Breast epithelium (tissue), 4 donors: Measurements from ENCODE around the gene ZNF236. TPM values are rescaled to one million over a fixed set of nuclear protein-coding genes. Genes with fewer than 3 reads are reported as not detected.

Experiments used
- DNase-seq, 2 donors: peaks; one replicate each; pipeline ENCODE4 v3.0.0-alpha.2; 2019; ENCODE audit warnings: low spot score in 2 of 2
- H3K27ac ChIP-seq, 2 donors: fragments of 200-600 bp; sonication (generic) in 1 of 2; one replicate each; pipeline ENCODE4 v1.5.1; 2016 to 2019; ENCODE audit warnings: mild to moderate bottlenecking in 1 of 2
- H3K27me3 ChIP-seq, 2 donors: fragments of 200-600 bp; sonication (generic) in 1 of 2; one replicate each; pipeline versions ENCODE4 v1.5.1 to v1.6.0; 2017 to 2019; ENCODE audit warnings: control low read depth in 1 of 2, mild to moderate bottlenecking in 1 of 2
- H3K36me3 ChIP-seq: fragments of 200-600 bp; one replicate; pipeline ENCODE4 v1.5.1; 2019
- H3K4me1 ChIP-seq, 2 donors: fragments of 200-600 bp; sonication (generic); one replicate each; pipeline ENCODE4 v1.5.1; 2016 to 2019; ENCODE audit warnings: control low read depth in 1 of 2
- H3K4me3 ChIP-seq, 3 donors: fragments of 200-600 bp; sonication (generic); 1 replicate in 2 of 3; 2 replicates in 1 of 3; pipeline ENCODE4 v1.5.1; 2016 to 2019; ENCODE audit warnings: mild to moderate bottlenecking in 3 of 3, moderate library complexity in 2 of 3
- H3K9me3 ChIP-seq, 2 donors: fragments of 200-600 bp; sonication (generic) in 1 of 2; one replicate each; pipeline ENCODE4 v1.5.1; 2016 to 2019; ENCODE audit warnings: control low read depth in 1 of 2
- POLR2A ChIP-seq: fragments of 450-650 bp; IDR thresholded peaks from one replicate; pipeline ENCODE4 v1.6.1; 2016; ENCODE audit warnings: antibody characterized with exemption, mild to moderate bottlenecking, moderate library complexity
- POLR2AphosphoS5 ChIP-seq, 3 donors: sonication (generic); formaldehyde crosslinking; IDR thresholded peaks; one replicate each; pipeline ENCODE4 v1.6.1; 2017; ENCODE audit warnings: antibody characterized with exemption in 3 of 3
- intact Hi-C: fragments of 100-400 bp; cut with DNase I; formaldehyde crosslinking; loops from one replicate; pipeline ENCODE4 v1.15.1; 2023; ENCODE audit warnings: low total_unique reads
- total RNA-seq, 3 donors: library from RNA; depleted of rRNA; stranded (reverse); fragments of >200 nt; gene quantifications; one replicate each; pipeline ENCODE4 v1.1.0, GENCODE V29; 2016
- TF ChIP-seq, protein P1 (sequence below), 3 donors: fragments of 450-650 bp; IDR thresholded peaks; one replicate each; pipeline ENCODE4 v1.5.1; 2016 to 2017; ENCODE audit warnings: antibody characterized with exemption in 3 of 3, mild to moderate bottlenecking in 3 of 3, moderate library complexity in 3 of 3

Gene ZNF236
- total RNA-seq, 3 donors from 2014 or later, result 12.3 to 28.2 (median 27.1) TPM

DNA sequence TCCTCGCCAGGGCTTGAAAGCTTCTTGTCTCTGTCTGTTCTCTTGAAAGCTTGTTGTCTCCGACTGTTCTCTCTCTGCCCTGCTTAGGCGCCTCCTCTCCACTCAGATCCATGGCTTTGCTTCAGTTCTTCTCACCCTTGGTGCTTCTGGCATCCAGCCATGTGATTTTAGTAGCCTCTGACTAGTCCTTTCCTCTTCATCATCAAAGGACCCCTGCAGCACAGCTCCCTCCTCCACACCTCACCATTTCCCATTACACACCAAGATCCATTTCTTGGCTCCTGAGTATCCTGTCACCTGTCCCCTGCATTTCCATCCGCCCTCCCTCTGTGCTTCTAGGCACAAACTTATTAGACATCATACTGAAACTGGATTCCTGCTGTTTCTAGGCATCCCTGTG lies 59.4 kb downstream of the ZNF236 start:
- Histone ChIP-seq H3K36me3 (peaks cover 3% of the 10 kb centered on the region), H3K27me3 (no peaks in the 10 kb centered on the region), H3K9me3 (no peaks in the 10 kb centered on the region), H3K4me3 (no peak overlapping the region), H3K27ac (no peak overlapping the region), H3K4me1 (no peaks in the 10 kb centered on the region)
- intact Hi-C loops, result no loop called here
- TF ChIP-seq POLR2AphosphoS5 (IDR thresholded peaks at IDR 0.05), result no peak
- TF ChIP-seq, protein P1, sequence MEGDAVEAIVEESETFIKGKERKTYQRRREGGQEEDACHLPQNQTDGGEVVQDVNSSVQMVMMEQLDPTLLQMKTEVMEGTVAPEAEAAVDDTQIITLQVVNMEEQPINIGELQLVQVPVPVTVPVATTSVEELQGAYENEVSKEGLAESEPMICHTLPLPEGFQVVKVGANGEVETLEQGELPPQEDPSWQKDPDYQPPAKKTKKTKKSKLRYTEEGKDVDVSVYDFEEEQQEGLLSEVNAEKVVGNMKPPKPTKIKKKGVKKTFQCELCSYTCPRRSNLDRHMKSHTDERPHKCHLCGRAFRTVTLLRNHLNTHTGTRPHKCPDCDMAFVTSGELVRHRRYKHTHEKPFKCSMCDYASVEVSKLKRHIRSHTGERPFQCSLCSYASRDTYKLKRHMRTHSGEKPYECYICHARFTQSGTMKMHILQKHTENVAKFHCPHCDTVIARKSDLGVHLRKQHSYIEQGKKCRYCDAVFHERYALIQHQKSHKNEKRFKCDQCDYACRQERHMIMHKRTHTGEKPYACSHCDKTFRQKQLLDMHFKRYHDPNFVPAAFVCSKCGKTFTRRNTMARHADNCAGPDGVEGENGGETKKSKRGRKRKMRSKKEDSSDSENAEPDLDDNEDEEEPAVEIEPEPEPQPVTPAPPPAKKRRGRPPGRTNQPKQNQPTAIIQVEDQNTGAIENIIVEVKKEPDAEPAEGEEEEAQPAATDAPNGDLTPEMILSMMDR (IDR thresholded peaks at IDR 0.05), result no peak
- no peak for TF ChIP-seq POLR2A
- no peak for DNase-seq

DNA sequence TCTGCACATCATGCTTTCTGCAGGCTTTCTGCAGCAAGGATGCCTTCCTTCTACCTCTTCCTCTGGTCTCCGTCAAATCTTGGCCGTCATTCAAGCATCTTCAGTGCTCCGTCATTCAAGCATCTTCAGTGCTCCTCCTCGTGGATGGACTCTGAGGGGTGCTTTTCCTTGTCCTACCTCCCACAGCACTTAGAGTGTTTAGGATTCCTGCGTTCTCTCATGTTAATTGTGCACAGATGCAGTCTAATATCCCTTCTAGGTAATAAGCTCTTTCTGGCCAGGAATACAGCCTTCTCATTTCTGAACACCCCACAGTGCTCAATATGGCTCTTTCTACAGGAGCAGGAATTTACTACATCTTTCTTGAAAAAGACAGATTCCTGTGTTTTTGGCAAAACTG lies 59.8 kb downstream of the ZNF236 start:
- no peaks in the 10 kb centered on the region for H3K4me1 ChIP-seq
- no peaks in the 10 kb centered on the region for H3K27me3 ChIP-seq
- intact Hi-C loops, result no loop called here
- H3K4me3 ChIP-seq, result no peak overlapping the region
- no peak for DNase-seq
- H3K9me3 ChIP-seq, result no peaks in the 10 kb centered on the region
- peaks cover 3% of the 10 kb centered on the region for H3K36me3 ChIP-seq
- TF ChIP-seq POLR2AphosphoS5 (IDR thresholded peaks at IDR 0.05), result no peak
- TF ChIP-seq POLR2A, result no peak
- TF ChIP-seq, protein P1 (IDR thresholded peaks at IDR 0.05), result no peak
- no peak overlapping the region for H3K27ac ChIP-seq

DNA sequence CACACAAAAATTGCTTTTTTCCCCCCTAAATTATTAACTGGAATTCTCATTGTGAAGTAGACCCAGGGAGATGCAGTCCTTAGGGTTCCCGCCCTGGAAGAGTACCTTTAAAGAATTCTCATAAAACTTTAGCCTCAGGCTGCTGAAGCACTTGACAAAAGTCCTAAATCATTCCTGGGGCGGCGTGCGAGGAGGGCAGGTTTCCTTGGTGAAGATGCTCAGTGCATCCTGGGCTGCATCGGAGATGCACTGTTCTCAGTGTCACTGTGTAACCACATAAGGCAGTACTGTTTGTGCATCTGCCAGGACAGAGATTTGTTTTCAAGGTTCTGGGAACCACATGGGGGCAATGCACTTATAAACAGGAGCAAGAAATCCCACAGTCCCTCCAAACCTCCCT lies 62.6 kb downstream of the ZNF236 start:
- no peak for DNase-seq
- Histone ChIP-seq H3K9me3 (no peaks in the 10 kb centered on the region), H3K27me3 (no peaks in the 10 kb centered on the region), H3K27ac (no peak overlapping the region), H3K4me3 (no peak overlapping the region), H3K36me3 (peaks cover 7% of the 10 kb centered on the region), H3K4me1 (no peaks in the 10 kb centered on the region)
- TF ChIP-seq, protein P1 (IDR thresholded peaks at IDR 0.05), result no peak
- no peak for TF ChIP-seq POLR2AphosphoS5 (IDR thresholded peaks at IDR 0.05)
- no peak for TF ChIP-seq POLR2A
- intact Hi-C loops, result no loop called here

- peaks cover 7% of the 10 kb centered on the region for H3K36me3 ChIP-seq
- no peaks in the 10 kb centered on the region for H3K4me1 ChIP-seq
- no peaks in the 10 kb centered on the region for H3K27me3 ChIP-seq
- DNase-seq, result no peak
- no peak overlapping the region for H3K27ac ChIP-seq
- no peaks in the 10 kb centered on the region for H3K9me3 ChIP-seq
- intact Hi-C loops, result no loop called here
- H3K4me3 ChIP-seq, result no peak overlapping the region
- no peak for TF ChIP-seq POLR2A
- TF ChIP-seq, protein P1 (IDR thresholded peaks at IDR 0.05), result no peak
- TF ChIP-seq POLR2AphosphoS5 (IDR thresholded peaks at IDR 0.05), result no peak
These were observed 63.8 kb downstream of the ZNF236 start for GRCh38 chr18:76886112-76886511.

DNA sequence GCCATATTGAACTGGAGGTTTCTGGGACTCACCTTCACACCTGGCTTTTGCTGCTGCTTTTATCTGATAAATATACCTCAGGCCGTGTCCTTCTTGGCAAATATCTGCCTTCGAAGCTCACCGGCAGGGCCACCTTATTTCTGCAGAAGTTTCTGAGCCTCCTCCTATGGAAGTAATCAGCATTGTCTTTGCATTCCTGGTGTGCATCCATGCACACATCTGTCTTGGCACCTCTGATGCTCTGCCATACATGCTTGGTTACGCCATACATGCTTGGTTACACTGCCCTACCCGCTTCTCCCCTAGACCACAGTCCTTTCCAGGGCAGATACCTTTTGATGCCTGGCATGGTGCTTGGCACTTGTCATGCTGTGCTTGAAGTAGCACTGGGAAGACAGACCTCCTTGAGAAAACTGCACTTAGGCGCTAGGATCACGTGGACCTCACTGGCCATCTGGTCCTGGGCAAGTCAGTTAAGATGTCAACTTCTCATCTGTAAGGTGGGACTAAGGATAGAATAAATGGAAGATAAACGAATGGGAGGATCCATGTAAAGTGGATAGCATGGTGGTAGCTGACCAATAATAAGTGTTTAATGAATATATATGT lies 66.8 kb downstream of the ZNF236 start:
- Histone ChIP-seq H3K36me3 (peaks cover 3% of the 10 kb centered on the region), H3K4me1 (no peaks in the 10 kb centered on the region), H3K4me3 (no peak overlapping the region), H3K9me3 (no peaks in the 10 kb centered on the region), H3K27me3 (no peaks in the 10 kb centered on the region), H3K27ac (no peak overlapping the region)
- no peak for DNase-seq
- TF ChIP-seq POLR2AphosphoS5 (IDR thresholded peaks at IDR 0.05), result no peak
- TF ChIP-seq, protein P1 (IDR thresholded peaks at IDR 0.05), result no peak
- TF ChIP-seq POLR2A, result no peak
- intact Hi-C loops, result no loop called here
